ENCODE measurements around the gene PPM1E. TPM values are rescaled to one million over a fixed set of nuclear protein-coding genes. Genes with fewer than 3 reads are reported as not detected.

PPM1E gene
- total RNA-seq, 1 experiment from 2014 or later, result 0.09 TPM

DNA sequence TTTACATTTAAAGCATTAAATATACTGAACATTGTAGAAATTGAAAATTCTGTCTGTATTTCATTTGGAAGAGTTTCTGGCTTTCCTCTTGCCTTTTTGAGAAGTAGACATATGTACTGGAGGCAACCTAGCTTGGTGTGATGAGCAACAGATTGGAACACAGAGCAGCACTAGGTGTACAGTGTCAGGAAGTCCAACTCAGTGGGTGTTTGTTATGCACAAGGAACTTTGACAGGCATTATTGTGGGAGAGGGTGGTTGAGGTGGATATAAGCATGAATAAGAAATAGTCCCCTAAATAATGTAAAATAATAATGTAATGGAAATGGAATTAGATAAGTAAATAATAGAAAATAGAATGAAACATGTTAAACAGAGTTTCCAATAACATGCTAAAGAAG lies 58.1 kb downstream of the PPM1E start:
- H3K27me3 Mint-ChIP-seq (ENCODE audit: unreplicated experiment), result no peaks in the 10 kb centered on the region
- BruUV-seq (replicated peaks), result no TSS peak
- H3K4me3 Mint-ChIP-seq (ENCODE audit: low read depth, unreplicated experiment), result no peak overlapping the region
- DNase-seq, result no peak
- TF ChIP-seq, protein P1, sequence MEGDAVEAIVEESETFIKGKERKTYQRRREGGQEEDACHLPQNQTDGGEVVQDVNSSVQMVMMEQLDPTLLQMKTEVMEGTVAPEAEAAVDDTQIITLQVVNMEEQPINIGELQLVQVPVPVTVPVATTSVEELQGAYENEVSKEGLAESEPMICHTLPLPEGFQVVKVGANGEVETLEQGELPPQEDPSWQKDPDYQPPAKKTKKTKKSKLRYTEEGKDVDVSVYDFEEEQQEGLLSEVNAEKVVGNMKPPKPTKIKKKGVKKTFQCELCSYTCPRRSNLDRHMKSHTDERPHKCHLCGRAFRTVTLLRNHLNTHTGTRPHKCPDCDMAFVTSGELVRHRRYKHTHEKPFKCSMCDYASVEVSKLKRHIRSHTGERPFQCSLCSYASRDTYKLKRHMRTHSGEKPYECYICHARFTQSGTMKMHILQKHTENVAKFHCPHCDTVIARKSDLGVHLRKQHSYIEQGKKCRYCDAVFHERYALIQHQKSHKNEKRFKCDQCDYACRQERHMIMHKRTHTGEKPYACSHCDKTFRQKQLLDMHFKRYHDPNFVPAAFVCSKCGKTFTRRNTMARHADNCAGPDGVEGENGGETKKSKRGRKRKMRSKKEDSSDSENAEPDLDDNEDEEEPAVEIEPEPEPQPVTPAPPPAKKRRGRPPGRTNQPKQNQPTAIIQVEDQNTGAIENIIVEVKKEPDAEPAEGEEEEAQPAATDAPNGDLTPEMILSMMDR (IDR thresholded peaks at IDR 0.05; ENCODE audit: unreplicated experiment), result no peak
- H3K9me3 Mint-ChIP-seq (ENCODE audit: low read depth, unreplicated experiment), result no peaks in the 10 kb centered on the region
- H3K27ac Mint-ChIP-seq (ENCODE audit: unreplicated experiment), result no peak overlapping the region
- H3K4me1 Mint-ChIP-seq (ENCODE audit: low read depth, unreplicated experiment), result no peaks in the 10 kb centered on the region
- intact Hi-C loops (cut with micrococcal nuclease; ENCODE audit: unreplicated experiment), result no loop called here
- CTCF ChIA-PET, result no interaction called here
- H3K36me3 Mint-ChIP-seq (ENCODE audit: insufficient read depth, unreplicated experiment), result no peaks in the 10 kb centered on the region

GRCh38 chr17:58818654-58819053 lies 63.0 kb downstream of the PPM1E start:
- TF ChIP-seq, protein P1 (IDR thresholded peaks at IDR 0.05; ENCODE audit: unreplicated experiment), result no peak
- intact Hi-C loops (cut with micrococcal nuclease; ENCODE audit: unreplicated experiment), result no loop called here
- Mint-ChIP-seq H3K27ac (ENCODE audit: unreplicated experiment) (no peak overlapping the region), H3K4me1 (ENCODE audit: low read depth, unreplicated experiment) (no peaks in the 10 kb centered on the region), H3K4me3 (ENCODE audit: low read depth, unreplicated experiment) (no peak overlapping the region), H3K36me3 (ENCODE audit: insufficient read depth, unreplicated experiment) (no peaks in the 10 kb centered on the region), H3K27me3 (ENCODE audit: unreplicated experiment) (no peaks in the 10 kb centered on the region), H3K9me3 (ENCODE audit: low read depth, unreplicated experiment) (no peaks in the 10 kb centered on the region)
- no peak for DNase-seq
- CTCF ChIA-PET, result no interaction called here
- BruUV-seq (replicated peaks), result no TSS peak

GRCh38 chr17:58822148-58823050 lies 66.7 kb downstream of the PPM1E start:
- no TSS peak for BruUV-seq (replicated peaks)
- Mint-ChIP-seq H3K4me3 (ENCODE audit: low read depth, unreplicated experiment) (no peak overlapping the region), H3K9me3 (ENCODE audit: low read depth, unreplicated experiment) (no peaks in the 10 kb centered on the region), H3K36me3 (ENCODE audit: insufficient read depth, unreplicated experiment) (no peaks in the 10 kb centered on the region), H3K27me3 (ENCODE audit: unreplicated experiment) (no peaks in the 10 kb centered on the region), H3K4me1 (ENCODE audit: low read depth, unreplicated experiment) (no peaks in the 10 kb centered on the region), H3K27ac (ENCODE audit: unreplicated experiment) (no peak overlapping the region)
- CTCF ChIA-PET, result no interaction called here
- intact Hi-C loops (cut with micrococcal nuclease; ENCODE audit: unreplicated experiment), result no loop called here
- no peak for DNase-seq
- TF ChIP-seq, protein P1 (IDR thresholded peaks at IDR 0.05; ENCODE audit: unreplicated experiment), result no peak

GRCh38 chr17:58823051-58823525 lies 67.4 kb downstream of the PPM1E start:
- Mint-ChIP-seq H3K27ac (ENCODE audit: unreplicated experiment) (no peak overlapping the region), H3K4me1 (ENCODE audit: low read depth, unreplicated experiment) (no peaks in the 10 kb centered on the region), H3K27me3 (ENCODE audit: unreplicated experiment) (no peaks in the 10 kb centered on the region), H3K4me3 (ENCODE audit: low read depth, unreplicated experiment) (no peak overlapping the region), H3K36me3 (ENCODE audit: insufficient read depth, unreplicated experiment) (no peaks in the 10 kb centered on the region), H3K9me3 (ENCODE audit: low read depth, unreplicated experiment) (no peaks in the 10 kb centered on the region)
- no TSS peak for BruUV-seq (replicated peaks)
- TF ChIP-seq, protein P1 (IDR thresholded peaks at IDR 0.05; ENCODE audit: unreplicated experiment), result no peak
- intact Hi-C loops (cut with micrococcal nuclease; ENCODE audit: unreplicated experiment), result no loop called here
- DNase-seq, result no peak
- CTCF ChIA-PET, result no interaction called here
